ENCODE measurements around the gene RNF150.

RNF150 gene

DNA sequence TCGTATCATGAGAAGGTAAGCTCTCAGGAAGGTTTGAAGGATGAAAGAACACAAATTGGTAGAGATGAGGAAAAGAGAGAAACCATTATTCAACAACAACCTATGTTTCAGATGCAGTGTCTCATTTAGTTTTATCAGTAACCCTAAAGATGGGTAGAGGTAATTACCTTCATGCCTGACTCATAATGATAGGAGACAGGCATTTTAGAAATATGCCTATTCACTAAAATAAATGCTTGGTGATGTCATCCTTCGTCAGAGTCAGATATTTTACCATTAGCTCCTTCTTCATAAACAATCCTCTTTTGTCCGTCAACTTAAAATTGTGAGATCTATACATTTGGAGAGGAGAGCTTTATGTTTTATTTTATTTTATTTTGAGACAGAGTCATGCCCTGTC is 21.5 kb upstream of the RNF150 start:
- no peaks in the 10 kb centered on the region for H3K36me3 ChIP-seq (ENCODE audit: insufficient read depth, low read length)
- no peaks in the 10 kb centered on the region for H3K4me1 ChIP-seq (ENCODE audit: control insufficient read depth, insufficient read depth, low read length)
- H3K4me3 ChIP-seq (ENCODE audit: low read length), result no peak overlapping the region
- H3K9me3 ChIP-seq (replicated peaks; ENCODE audit: low read length), result no peaks in the 10 kb centered on the region
- H3K4me2 ChIP-seq (ENCODE audit: low read length), result no peak overlapping the region
- H3K9ac ChIP-seq (ENCODE audit: low read depth, low read length), result no peak overlapping the region
- H3K27me3 ChIP-seq (ENCODE audit: control insufficient read depth, insufficient read depth, low read length), result no peaks in the 10 kb centered on the region

DNA sequence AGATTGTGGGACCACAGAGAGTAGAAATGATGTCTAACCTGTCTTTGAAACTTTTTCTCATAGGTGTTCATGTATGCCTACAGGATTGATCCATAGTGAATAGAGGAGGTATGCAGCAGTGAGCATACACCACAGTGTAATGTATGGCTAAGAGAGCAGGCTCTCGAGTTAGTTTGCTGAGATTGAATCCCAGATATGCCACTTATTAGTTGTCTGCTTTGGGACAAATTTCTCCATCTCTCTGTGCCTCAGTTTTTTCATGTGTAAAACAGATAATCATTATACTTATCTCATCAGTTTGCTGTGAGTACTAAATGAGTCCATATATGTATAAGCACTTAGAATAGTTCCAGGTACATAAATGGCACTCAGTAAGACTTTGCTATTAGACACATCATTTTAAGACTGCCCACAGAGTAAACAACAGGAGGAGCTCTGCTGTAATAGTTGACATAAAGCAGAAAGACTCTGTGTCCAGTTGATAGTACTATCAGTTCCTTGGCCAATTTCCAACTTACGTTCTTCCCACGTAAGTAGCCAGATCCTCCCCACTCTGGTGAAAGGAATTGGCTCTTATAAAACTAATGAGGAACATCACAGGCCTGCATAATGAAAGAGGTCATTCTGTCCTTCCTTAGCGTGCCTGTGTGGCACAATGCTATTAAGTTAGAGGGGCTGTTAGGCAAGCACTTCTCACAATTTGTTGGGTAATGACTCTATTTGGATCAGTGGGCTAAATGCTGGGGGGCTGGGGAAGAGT is 20.7 kb upstream of the RNF150 start:
- Histone ChIP-seq H3K9me3 (replicated peaks; ENCODE audit: low read length) (no peaks in the 10 kb centered on the region), H3K4me1 (ENCODE audit: control insufficient read depth, insufficient read depth, low read length) (no peaks in the 10 kb centered on the region), H3K27me3 (ENCODE audit: control insufficient read depth, insufficient read depth, low read length) (no peaks in the 10 kb centered on the region), H3K9ac (ENCODE audit: low read depth, low read length) (no peak overlapping the region), H3K36me3 (ENCODE audit: insufficient read depth, low read length) (no peaks in the 10 kb centered on the region), H3K4me2 (ENCODE audit: low read length) (no peak overlapping the region), H3K4me3 (ENCODE audit: low read length) (no peak overlapping the region)

DNA sequence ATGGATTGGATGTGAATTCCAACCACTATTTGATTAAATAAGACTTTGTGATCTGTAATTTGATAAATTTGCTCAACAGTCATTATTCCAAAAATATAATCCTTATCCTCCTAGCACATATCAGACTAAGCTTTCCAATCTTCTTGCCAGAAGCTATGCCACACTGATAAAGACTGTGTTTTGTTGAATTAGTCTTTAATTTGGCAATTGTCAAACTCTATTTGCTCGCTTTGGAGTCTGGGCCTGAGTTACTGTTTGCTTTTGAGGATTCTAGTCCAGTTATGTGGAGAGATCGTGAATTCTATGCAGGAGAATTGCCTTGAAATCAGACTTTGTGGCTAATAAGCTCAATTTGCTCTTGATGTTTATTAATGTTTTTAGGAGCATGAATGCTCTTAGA is 10.9 kb upstream of the RNF150 start:
- H3K36me3 ChIP-seq (ENCODE audit: insufficient read depth, low read length), result no peaks in the 10 kb centered on the region
- H3K9me3 ChIP-seq (replicated peaks; ENCODE audit: low read length), result no peaks in the 10 kb centered on the region
- no peaks in the 10 kb centered on the region for H3K27me3 ChIP-seq (ENCODE audit: control insufficient read depth, insufficient read depth, low read length)
- no peaks in the 10 kb centered on the region for H3K4me1 ChIP-seq (ENCODE audit: control insufficient read depth, insufficient read depth, low read length)
- H3K4me3 ChIP-seq (ENCODE audit: low read length), result no peak overlapping the region
- no peak overlapping the region for H3K4me2 ChIP-seq (ENCODE audit: low read length)
- no peak overlapping the region for H3K9ac ChIP-seq (ENCODE audit: low read depth, low read length)

DNA sequence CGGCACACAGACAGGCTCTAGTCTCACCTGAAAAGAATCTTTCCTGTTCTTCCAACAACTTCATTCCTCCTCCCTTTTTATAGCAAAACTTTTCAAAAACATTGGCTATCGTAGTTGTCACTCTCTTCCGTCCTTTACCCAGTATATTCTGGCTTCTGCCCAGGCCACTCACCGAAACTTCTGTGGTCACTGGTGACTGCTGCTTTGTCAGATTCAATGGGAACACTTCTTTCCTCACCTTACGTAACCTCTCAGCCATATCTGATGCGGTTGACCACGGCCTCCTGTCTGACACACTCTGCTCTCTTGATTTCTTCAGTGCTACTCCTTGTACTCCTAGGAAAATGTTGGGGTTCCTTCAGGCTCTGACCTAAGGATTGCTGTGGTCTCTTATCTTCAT is 9.2 kb upstream of the RNF150 start:
- H3K4me3 ChIP-seq (ENCODE audit: low read length), result no peak overlapping the region
- H3K27me3 ChIP-seq (ENCODE audit: control insufficient read depth, insufficient read depth, low read length), result peaks cover 3% of the 10 kb centered on the region

DNA sequence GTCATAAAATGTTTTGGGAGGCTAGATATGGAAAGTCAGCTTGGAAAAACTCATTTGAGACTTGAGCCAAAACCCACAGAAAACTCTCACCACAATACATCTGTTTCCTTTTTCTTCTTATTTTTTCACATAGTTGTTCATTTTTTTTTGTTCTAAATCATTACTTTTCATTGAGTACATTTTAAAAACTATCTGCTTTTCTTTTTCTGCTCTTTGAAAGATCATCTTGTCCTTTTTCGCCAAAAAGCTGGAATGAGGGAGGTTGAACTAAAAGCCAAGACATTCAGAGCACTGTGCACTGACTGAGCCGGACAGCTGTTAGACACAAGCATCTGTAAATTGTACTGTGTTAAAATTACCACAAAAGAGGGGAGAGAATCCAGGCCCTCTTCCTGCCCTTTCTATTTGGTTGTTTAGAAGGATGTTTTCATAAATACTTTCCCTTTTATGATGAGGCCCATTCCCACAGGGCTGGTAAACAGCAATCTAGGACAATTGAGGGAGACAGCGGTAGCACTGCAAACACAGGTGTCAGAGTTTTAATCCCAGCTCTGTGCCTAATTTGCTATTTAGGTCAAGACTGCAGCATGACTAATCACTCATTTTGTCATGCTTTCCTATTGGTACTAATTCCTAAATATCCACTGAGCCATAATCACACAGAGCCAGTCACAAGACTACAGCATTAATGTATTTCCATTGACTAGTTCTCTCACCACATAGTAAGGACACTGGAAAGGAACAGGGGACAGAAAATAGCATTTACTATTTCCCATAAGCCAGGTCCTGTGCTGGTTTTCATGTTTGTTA is 7.3 kb upstream of the RNF150 start:
- Histone ChIP-seq H3K9me3 (replicated peaks; ENCODE audit: low read length) (no peaks in the 10 kb centered on the region), H3K4me3 (ENCODE audit: low read length) (no peak overlapping the region), H3K4me2 (ENCODE audit: low read length) (no peak overlapping the region), H3K27me3 (ENCODE audit: control insufficient read depth, insufficient read depth, low read length) (peaks cover 4% of the 10 kb centered on the region), H3K9ac (ENCODE audit: low read depth, low read length) (no peak overlapping the region), H3K36me3 (ENCODE audit: insufficient read depth, low read length) (no peaks in the 10 kb centered on the region), H3K4me1 (ENCODE audit: control insufficient read depth, insufficient read depth, low read length) (no peaks in the 10 kb centered on the region)

More for the DNA sequence above, 9.2 kb upstream of the RNF150 start:
- Histone ChIP-seq H3K9me3 (replicated peaks; ENCODE audit: low read length) (no peaks in the 10 kb centered on the region), H3K36me3 (ENCODE audit: insufficient read depth, low read length) (no peaks in the 10 kb centered on the region), H3K9ac (ENCODE audit: low read depth, low read length) (no peak overlapping the region), H3K4me1 (ENCODE audit: control insufficient read depth, insufficient read depth, low read length) (no peaks in the 10 kb centered on the region), H3K4me2 (ENCODE audit: low read length) (no peak overlapping the region)

DNA sequence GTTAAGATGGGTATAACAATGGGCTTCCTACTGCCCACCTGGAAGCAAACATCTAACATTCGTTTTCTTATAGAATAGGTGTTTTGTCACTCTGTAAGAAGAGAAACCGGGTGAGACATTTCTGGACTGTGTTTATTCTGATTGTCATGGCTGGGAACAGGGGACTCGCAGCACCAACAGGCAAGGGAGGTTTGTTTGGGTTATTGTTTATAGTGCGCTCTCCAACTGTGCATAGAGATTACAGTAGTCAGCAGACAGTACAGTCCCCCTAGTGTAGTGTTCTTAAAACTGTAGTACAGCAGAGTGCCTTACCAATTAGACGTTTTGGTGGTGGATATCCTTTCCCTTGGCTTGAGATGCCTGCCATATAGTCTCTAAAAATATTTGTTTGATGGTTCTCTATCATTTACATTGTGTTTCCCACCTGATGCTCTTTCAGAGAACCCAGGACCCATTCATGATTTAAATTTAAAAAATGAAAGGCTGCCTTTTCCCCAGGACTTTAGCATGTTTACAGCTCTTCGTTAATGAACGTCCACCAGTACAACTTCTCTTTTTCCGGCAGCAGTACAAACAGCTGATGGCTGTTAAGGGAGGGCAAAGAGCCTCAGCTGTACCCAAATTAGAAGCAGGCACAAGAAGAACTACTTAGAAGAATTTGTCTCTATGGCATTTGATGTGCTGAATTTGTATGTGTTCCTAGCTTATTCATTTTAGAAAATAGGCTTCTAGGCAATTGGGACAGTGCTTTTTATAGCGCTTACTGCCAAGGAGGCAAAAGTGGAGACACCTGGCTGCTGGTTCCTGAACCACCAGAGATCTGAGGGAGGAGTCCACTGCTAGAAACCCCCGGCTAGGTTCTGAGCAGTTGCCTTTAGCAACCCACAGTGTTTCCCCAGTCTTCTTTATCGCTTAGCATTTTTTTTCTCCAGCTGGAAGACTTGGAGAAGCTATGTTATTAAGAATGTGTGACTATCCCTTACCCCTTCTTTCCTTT is 1.0 kb upstream of the RNF150 start:
- H3K4me2 ChIP-seq (ENCODE audit: low read length), result peak overlapping the region; percentile 95
- H3K4me1 ChIP-seq (ENCODE audit: control insufficient read depth, insufficient read depth, low read length), result peaks cover 26% of the 10 kb centered on the region
- H3K4me3 ChIP-seq (ENCODE audit: low read length), result no peak overlapping the region
- no peaks in the 10 kb centered on the region for H3K9me3 ChIP-seq (replicated peaks; ENCODE audit: low read length)
- peak overlapping the region; percentile 88 for H3K9ac ChIP-seq (ENCODE audit: low read depth, low read length)
- H3K27me3 ChIP-seq (ENCODE audit: control insufficient read depth, insufficient read depth, low read length), result peaks cover 8% of the 10 kb centered on the region
- H3K36me3 ChIP-seq (ENCODE audit: insufficient read depth, low read length), result no peaks in the 10 kb centered on the region

DNA sequence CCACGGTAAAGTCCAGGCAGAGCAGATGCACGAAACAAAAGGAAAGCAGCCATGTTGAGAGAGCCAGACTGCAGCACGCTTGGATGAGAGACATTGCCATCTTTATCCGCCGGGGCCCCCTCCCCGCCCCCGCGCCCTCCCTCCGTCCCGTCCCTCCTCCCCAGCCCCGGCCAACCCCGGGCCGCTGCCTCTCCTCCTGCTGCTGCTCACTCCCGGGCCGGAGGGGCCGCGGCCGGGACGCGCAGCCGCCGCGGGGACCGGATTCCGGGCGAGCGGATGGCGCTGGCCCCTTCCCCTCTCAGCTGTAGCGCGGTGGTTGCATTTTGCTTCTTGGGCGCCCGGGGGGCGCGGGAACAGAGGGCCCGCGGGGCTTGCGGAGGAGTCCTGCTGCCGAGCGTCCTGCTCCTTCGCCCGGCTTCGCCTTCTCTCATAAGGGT is 542 bp downstream of the RNF150 start:
- peak overlapping the region; percentile 88 for H3K9ac ChIP-seq (ENCODE audit: low read depth, low read length)
- H3K4me3 ChIP-seq (ENCODE audit: low read length), result peak overlapping the region; percentile 98
- H3K36me3 ChIP-seq (ENCODE audit: insufficient read depth, low read length), result no peaks in the 10 kb centered on the region
- H3K4me1 ChIP-seq (ENCODE audit: control insufficient read depth, insufficient read depth, low read length), result peaks cover 26% of the 10 kb centered on the region
- peaks cover 8% of the 10 kb centered on the region for H3K27me3 ChIP-seq (ENCODE audit: control insufficient read depth, insufficient read depth, low read length)
- H3K9me3 ChIP-seq (replicated peaks; ENCODE audit: low read length), result no peaks in the 10 kb centered on the region
- H3K4me2 ChIP-seq (ENCODE audit: low read length), result peak overlapping the region; percentile 95

DNA sequence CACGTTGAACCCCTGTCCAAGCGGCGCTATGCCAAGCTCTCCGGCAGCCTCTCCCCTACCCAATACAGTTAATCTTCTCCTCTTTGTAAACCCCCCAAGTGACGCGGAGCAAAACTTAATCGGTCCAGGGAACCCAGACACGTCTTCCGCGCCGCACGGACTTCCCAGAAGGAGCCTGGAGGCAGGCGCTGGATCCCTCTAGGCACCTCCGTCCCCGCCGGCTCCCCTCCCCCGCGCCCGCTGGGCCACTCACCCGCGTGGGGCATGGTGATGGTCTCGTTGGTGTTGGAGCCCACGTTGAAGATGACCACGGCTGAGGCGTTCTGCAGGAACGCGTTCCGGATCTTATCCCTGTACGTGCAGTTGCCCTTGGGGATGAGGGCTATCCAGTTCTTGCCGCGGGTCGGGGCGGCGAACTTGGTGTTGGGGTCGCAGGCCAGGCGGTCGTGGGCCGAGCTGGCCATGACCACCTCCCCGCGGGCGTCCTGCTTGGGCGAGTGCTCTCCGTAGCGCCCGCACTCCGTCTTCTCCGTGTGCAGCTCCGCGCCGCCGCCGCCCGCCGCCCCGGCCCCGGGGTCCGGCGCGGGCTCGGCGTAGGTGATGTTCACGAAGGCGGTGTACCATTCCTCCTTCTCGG is 1.1 kb downstream of the RNF150 start:
- Histone ChIP-seq H3K9me3 (replicated peaks; ENCODE audit: low read length) (no peaks in the 10 kb centered on the region), H3K9ac (ENCODE audit: low read depth, low read length) (peak overlapping the region; percentile 88), H3K4me2 (ENCODE audit: low read length) (peak overlapping the region; percentile 95), H3K36me3 (ENCODE audit: insufficient read depth, low read length) (no peaks in the 10 kb centered on the region), H3K27me3 (ENCODE audit: control insufficient read depth, insufficient read depth, low read length) (peaks cover 4% of the 10 kb centered on the region), H3K4me3 (ENCODE audit: low read length) (peak overlapping the region; percentile 98), H3K4me1 (ENCODE audit: control insufficient read depth, insufficient read depth, low read length) (peaks cover 26% of the 10 kb centered on the region)

DNA sequence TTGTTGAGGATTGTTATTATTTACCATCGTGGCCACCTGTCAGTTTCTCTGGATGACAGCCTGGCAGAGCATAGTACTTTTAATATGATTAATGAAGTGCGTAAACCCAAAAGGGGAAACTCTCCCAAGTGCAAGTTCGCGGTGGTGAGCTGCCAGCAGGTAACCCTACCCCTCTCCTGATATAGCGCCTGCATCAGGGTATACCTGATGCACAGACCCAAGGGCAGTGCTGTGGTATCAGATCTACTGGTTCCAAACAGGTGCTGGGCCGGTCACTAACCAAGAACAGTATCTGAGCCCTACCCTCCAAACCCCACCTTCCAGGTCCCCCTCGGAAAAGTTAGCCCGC is 1.6 kb downstream of the RNF150 start:
- Histone ChIP-seq H3K27me3 (ENCODE audit: control insufficient read depth, insufficient read depth, low read length) (peaks cover 4% of the 10 kb centered on the region), H3K4me1 (ENCODE audit: control insufficient read depth, insufficient read depth, low read length) (peaks cover 26% of the 10 kb centered on the region), H3K9me3 (replicated peaks; ENCODE audit: low read length) (no peaks in the 10 kb centered on the region), H3K9ac (ENCODE audit: low read depth, low read length) (peak overlapping the region; percentile 88), H3K36me3 (ENCODE audit: insufficient read depth, low read length) (no peaks in the 10 kb centered on the region), H3K4me3 (ENCODE audit: low read length) (peak overlapping the region; percentile 98), H3K4me2 (ENCODE audit: low read length) (peak overlapping the region; percentile 95)

DNA sequence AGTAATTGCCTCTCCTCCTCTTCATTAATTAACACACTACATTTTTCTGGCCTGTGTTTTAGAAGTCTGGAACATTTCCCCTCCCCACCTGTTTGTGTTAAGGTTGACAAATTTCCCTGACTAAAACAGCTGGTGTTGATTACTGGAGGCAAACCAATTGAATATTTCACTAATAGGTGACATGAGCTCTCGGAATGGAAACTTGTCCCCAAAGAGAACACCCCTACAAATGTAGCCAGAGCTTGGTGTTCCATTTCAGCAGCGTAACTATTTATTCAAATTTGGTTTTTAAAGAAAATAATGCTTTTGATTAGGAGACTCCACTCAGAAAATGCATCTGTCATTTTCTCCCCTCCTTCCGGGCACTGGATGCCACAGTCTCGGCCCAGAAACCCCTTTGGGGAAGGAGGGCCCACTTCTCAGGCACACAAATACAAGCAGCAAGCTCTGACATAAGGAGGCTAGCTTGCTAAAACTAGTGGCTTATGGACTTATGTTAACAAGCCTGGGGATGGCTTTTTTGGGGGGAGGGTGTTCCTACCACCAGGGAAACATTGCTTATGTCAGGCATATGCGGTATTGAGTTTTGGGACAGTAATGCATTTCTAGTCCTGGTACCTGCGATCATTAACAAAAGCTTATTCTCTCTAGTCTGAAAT is 2.2 kb downstream of the RNF150 start:
- Histone ChIP-seq H3K9me3 (replicated peaks; ENCODE audit: low read length) (no peaks in the 10 kb centered on the region), H3K27me3 (ENCODE audit: control insufficient read depth, insufficient read depth, low read length) (peaks cover 4% of the 10 kb centered on the region), H3K4me3 (ENCODE audit: low read length) (peak overlapping the region; percentile 98), H3K9ac (ENCODE audit: low read depth, low read length) (peak overlapping the region; percentile 88), H3K4me2 (ENCODE audit: low read length) (peak overlapping the region; percentile 95), H3K36me3 (ENCODE audit: insufficient read depth, low read length) (no peaks in the 10 kb centered on the region), H3K4me1 (ENCODE audit: control insufficient read depth, insufficient read depth, low read length) (peaks cover 26% of the 10 kb centered on the region)
